Inflammatory macrophage treated with lipopolysaccharide for 4 hours (primary cell): ENCODE data around the gene ABCA7.

ENCODE experiments used
- DNase-seq: peaks from one replicate; pipeline ENCODE4 v3.0.0-alpha.2; 2020

Gene ABCA7

GRCh38 chr19:1073956-1074517 is 34.1 kb downstream of the ABCA7 start:
- no peak for DNase-seq

- peak; percentile 68 for DNase-seq
Observed at GRCh38 chr19:1074544-1075283, 34.8 kb downstream of the ABCA7 start.

- DNase-seq, result no peak
Observed at GRCh38 chr19:1076046-1076386, 36.1 kb downstream of the ABCA7 start.

GRCh38 chr19:1076951-1077350 is 37.0 kb downstream of the ABCA7 start:
- DNase-seq, result peak; percentile 83

- DNase-seq, result no peak
Observed at GRCh38 chr19:1079566-1080111, 39.7 kb downstream of the ABCA7 start.

GRCh38 chr19:1080360-1081161 is 40.7 kb downstream of the ABCA7 start:
- no peak for DNase-seq

- DNase-seq, result no peak
Observed at GRCh38 chr19:1081301-1082164, 41.6 kb downstream of the ABCA7 start.

GRCh38 chr19:1082165-1082927 is 42.4 kb downstream of the ABCA7 start:
- DNase-seq, result peak; percentile 35

- no peak for DNase-seq
Observed at GRCh38 chr19:1082928-1083816, 43.3 kb downstream of the ABCA7 start.

GRCh38 chr19:1084024-1084868 is 44.3 kb downstream of the ABCA7 start:
- DNase-seq, result no peak

- no peak for DNase-seq
Observed at GRCh38 chr19:1085053-1085658, 45.2 kb downstream of the ABCA7 start.

GRCh38 chr19:1085676-1086442 is 46.0 kb downstream of the ABCA7 start:
- no peak for DNase-seq

GRCh38 chr19:1086613-1087012 is 46.7 kb downstream of the ABCA7 start:
- no peak for DNase-seq

GRCh38 chr19:1087813-1088415 is 48.0 kb downstream of the ABCA7 start:
- peak; percentile 95 for DNase-seq

- peak; percentile 77 for DNase-seq
Observed at GRCh38 chr19:1088416-1089010, 48.6 kb downstream of the ABCA7 start.

- no peak for DNase-seq
Observed at GRCh38 chr19:1089126-1089771, 49.3 kb downstream of the ABCA7 start.

GRCh38 chr19:1089891-1090290 is 50.0 kb downstream of the ABCA7 start:
- DNase-seq, result no peak
